ENCODE measurements around the gene PPP6R2. TPM values are rescaled to one million over a fixed set of nuclear protein-coding genes. Genes with fewer than 3 reads are reported as not detected.

Gene PPP6R2
- total and polyA plus RNA-seq, 11 donors: 29.6 to 68.1 (median 41.5) TPM

- DNase-seq (peak in 4 of 5 donors; percentile 13 to 65 (median 49)), ATAC-seq (peak in 2 of 4 donors; percentile 31 to 46)
- Histone ChIP-seq H3K27me3 (peaks cover 24 to 59% (median 31%) of the 10 kb centered on the region in 9 donors), H3K9me3 (no peaks in the 10 kb centered on the region), H3K4me1 (peaks cover 0 to 17% (median 4%) of the 10 kb centered on the region in 12 donors), H3K36me3 (no peaks in the 10 kb centered on the region), H3K4me3 (no peak overlapping the region), H3K27ac (no peak overlapping the region)
- intact Hi-C loops (cut with DNase I): no loop called here
- TF ChIP-seq CTCF (IDR thresholded peaks at IDR 0.05) (no peak), POLR2A (IDR thresholded peaks at IDR 0.05) (no peak)
- 57 to 65% (median 61%) methylated on average over 27 to 29 of the region's 29 CpGs for WGBS, 4 donors
Measured at GRCh38 chr22:50485221-50486131, 142.3 kb downstream of the PPP6R2 start.

- TF ChIP-seq POLR2A (IDR thresholded peaks at IDR 0.05) (no peak), CTCF (IDR thresholded peaks at IDR 0.05) (no peak)
- intact Hi-C loops (cut with DNase I): no loop called here
- Histone ChIP-seq H3K36me3 (no peaks in the 10 kb centered on the region), H3K9me3 (no peaks in the 10 kb centered on the region), H3K27me3 (peaks cover 14 to 46% (median 18%) of the 10 kb centered on the region in 9 donors), H3K4me3 (no peak within 1 kb of the TSS), H3K27ac (no peak within 1 kb of the TSS), H3K4me1 (peaks cover 0 to 14% (median 0%) of the 10 kb centered on the region in 12 donors)
- 65 to 71% (median 68%) methylated on average over 16 to 23 of the region's 23 CpGs for WGBS, 4 donors
- DNase-seq (peak in 1 of 5 donors; percentile 51), ATAC-seq (no peak)
Measured at GRCh38 chr22:50486561-50487289, 143.6 kb downstream of the PPP6R2 start, which contains the start of gene MIOX. Gene MIOX, plus strand, starts transcription at chr22:50486859. Its CDS starts 39 bp downstream, at chr22:50486898.

GRCh38 chr22:50487290-50488005, 144.3 kb downstream of the PPP6R2 start:
- H3K4me1 ChIP-seq: peaks cover 0 to 7% (median 0%) of the 10 kb centered on the region in 12 donors
- no peak overlapping the region for H3K4me3 ChIP-seq
- peaks cover 7 to 39% (median 11%) of the 10 kb centered on the region in 9 donors for H3K27me3 ChIP-seq
- intact Hi-C loops (cut with DNase I): no loop called here
- no peak for ATAC-seq
- H3K9me3 ChIP-seq: no peaks in the 10 kb centered on the region
- TF ChIP-seq POLR2A (IDR thresholded peaks at IDR 0.05) (no peak), CTCF (IDR thresholded peaks at IDR 0.05) (no peak)
- DNase-seq: peak in 1 of 5 donors; percentile 55
- H3K27ac ChIP-seq: no peak overlapping the region
- no peaks in the 10 kb centered on the region for H3K36me3 ChIP-seq
- WGBS, 4 donors: 81 to 88% (median 83%) methylated on average over 19 to 23 of the region's 23 CpGs
